Effector memory CD4-positive, alpha-beta T cell (primary cell): ENCODE measurements around the gene HIF3A.

ENCODE experiments used
- DNase-seq, 3 donors: peaks; one replicate each; pipeline ENCODE4 v3.0.0-alpha.2; 2020
- H3K27ac ChIP-seq: 2 replicates; pipeline ENCODE4 v1.7.0; 2013; ENCODE audit warnings: mild to moderate bottlenecking, low read length, moderate library complexity; ENCODE audit not compliant: insufficient read depth, poor library complexity, severe bottlenecking
- H3K27me3 ChIP-seq: replicated peaks from 2 replicates; pipeline ENCODE4 v1.7.0; 2013; ENCODE audit warnings: mild to moderate bottlenecking, low read length; ENCODE audit not compliant: insufficient read depth, control insufficient read depth, poor library complexity, severe bottlenecking
- H3K36me3 ChIP-seq: 2 replicates; pipeline ENCODE4 v1.7.0; 2013; ENCODE audit warnings: mild to moderate bottlenecking, low read length, moderate library complexity; ENCODE audit not compliant: control insufficient read depth, insufficient read depth
- H3K4me1 ChIP-seq: 2 replicates; pipeline ENCODE4 v1.7.0; 2013; ENCODE audit warnings: low read length, mild to moderate bottlenecking; ENCODE audit not compliant: control insufficient read depth, insufficient read depth, poor library complexity, severe bottlenecking
- H3K4me3 ChIP-seq: 2 replicates; pipeline ENCODE4 v1.7.0; 2013; ENCODE audit warnings: low read length, low read depth, mild to moderate bottlenecking; ENCODE audit not compliant: insufficient read depth, poor library complexity, severe bottlenecking
- H3K9me3 ChIP-seq: 2 replicates; pipeline ENCODE4 v1.7.0; 2013; ENCODE audit warnings: mild to moderate bottlenecking, low read length, moderate library complexity; ENCODE audit not compliant: control insufficient read depth

The HIF3A gene

DNA sequence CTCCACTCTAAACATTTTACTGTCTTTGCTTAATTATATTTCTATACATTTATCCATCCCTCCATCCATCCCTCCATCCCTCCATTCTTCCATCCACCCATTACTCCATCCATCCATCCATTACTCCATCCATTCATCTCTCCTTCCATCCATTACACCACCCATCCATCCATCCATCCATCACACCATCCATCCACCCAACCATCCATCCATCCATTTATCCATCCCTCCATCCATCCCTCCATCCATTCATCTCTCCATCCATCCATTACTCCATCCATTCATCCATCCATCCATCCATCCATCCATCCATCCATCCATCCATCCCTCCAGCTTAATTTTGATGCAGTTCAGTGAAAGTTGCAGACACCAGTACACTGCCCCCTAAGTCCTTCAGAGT is 5.0 kb upstream of the HIF3A start:
- H3K27ac ChIP-seq = no peak overlapping the region
- no peaks in the 10 kb centered on the region for H3K4me1 ChIP-seq

DNA sequence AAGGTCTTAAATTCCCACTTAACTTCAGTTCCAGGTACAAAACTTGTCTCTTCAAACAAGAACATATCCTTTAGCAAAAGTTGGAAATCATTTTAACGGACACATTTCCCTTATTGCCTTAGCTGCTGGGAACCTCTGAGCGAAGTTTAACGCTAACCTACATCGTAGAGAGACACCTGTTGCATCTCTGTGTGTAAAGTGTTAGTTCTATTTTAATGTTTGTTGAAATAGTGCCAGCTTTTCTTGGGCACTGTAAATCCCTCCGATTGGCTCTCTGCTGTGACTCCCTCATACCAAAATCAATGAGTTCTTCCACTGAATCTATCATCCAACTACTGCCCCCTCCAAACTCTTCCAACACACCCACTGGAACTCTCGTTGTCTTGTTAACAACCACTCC is 2.3 kb upstream of the HIF3A start:
- H3K36me3 ChIP-seq = no peaks in the 10 kb centered on the region
- no peak for DNase-seq
- H3K9me3 ChIP-seq = no peaks in the 10 kb centered on the region
- no peak overlapping the region for H3K27ac ChIP-seq
- no peaks in the 10 kb centered on the region for H3K4me1 ChIP-seq
- no peak overlapping the region for H3K4me3 ChIP-seq
- H3K27me3 ChIP-seq = peaks cover 29% of the 10 kb centered on the region

More for the DNA sequence above, 5.0 kb upstream of the HIF3A start:
- Histone ChIP-seq H3K36me3 (no peaks in the 10 kb centered on the region), H3K27me3 (peaks cover 15% of the 10 kb centered on the region), H3K9me3 (no peaks in the 10 kb centered on the region), H3K4me3 (no peak overlapping the region)
- no peak for DNase-seq

DNA sequence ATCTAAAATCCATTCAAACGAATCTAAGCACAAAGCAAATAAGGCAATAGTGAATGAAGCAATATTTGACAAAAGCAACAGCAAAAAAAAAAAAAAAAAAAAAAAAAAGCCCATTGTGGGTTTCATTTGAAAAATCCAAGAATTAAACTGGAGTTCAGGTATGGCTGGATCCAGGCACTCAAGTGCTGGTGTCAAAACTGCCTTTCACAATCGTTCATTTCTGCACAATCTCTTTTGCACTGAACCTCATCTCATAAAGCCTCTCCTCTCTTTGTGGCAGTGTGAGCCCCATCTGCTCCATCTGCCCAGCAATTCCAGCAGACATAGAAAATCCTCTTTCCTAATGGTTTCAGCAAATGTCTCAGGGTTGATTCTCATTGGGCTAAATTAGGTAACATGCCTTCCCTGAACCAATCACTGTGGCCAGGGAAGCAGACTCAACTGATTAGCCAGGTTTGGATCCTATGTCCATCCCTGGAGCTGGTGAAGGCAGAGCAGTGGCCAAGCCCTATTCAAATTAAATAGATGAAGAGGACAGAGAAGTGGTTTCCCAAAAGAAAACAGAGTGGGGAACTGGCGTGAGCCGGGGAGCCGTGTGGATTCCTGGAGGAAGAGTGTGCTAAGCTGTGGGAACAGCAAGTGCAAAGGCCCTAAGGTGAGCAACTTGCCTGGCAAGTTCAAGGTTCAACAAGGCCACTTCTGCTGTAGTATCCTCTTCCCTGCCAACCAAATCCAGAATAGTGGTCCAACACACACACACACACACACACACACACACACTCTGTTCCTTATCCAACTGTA is 1.2 kb upstream of the HIF3A start:
- H3K27me3 ChIP-seq = peaks cover 29% of the 10 kb centered on the region
- no peak overlapping the region for H3K27ac ChIP-seq
- H3K36me3 ChIP-seq = no peaks in the 10 kb centered on the region
- no peaks in the 10 kb centered on the region for H3K9me3 ChIP-seq
- no peak for DNase-seq
- H3K4me3 ChIP-seq = no peak overlapping the region
- no peaks in the 10 kb centered on the region for H3K4me1 ChIP-seq

DNA sequence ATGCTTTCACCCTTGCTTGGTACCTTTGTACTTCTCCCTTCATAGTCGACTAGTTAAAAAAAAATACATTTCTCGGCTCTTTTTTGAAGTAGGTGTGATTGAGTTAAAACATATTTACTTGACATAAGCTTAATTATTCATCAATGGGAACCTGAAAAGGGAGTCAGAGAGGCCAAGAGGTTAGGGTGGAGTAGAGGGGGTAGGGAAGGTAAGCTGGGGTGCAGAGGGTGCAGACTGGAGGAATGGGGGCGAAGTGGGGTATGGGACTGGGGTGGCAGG is 701 bp upstream of the HIF3A start:
- H3K9me3 ChIP-seq = no peaks in the 10 kb centered on the region
- no peak overlapping the region for H3K4me3 ChIP-seq
- no peaks in the 10 kb centered on the region for H3K36me3 ChIP-seq
- peaks cover 29% of the 10 kb centered on the region for H3K27me3 ChIP-seq
- no peak overlapping the region for H3K27ac ChIP-seq
- H3K4me1 ChIP-seq = no peaks in the 10 kb centered on the region
- DNase-seq = no peak

DNA sequence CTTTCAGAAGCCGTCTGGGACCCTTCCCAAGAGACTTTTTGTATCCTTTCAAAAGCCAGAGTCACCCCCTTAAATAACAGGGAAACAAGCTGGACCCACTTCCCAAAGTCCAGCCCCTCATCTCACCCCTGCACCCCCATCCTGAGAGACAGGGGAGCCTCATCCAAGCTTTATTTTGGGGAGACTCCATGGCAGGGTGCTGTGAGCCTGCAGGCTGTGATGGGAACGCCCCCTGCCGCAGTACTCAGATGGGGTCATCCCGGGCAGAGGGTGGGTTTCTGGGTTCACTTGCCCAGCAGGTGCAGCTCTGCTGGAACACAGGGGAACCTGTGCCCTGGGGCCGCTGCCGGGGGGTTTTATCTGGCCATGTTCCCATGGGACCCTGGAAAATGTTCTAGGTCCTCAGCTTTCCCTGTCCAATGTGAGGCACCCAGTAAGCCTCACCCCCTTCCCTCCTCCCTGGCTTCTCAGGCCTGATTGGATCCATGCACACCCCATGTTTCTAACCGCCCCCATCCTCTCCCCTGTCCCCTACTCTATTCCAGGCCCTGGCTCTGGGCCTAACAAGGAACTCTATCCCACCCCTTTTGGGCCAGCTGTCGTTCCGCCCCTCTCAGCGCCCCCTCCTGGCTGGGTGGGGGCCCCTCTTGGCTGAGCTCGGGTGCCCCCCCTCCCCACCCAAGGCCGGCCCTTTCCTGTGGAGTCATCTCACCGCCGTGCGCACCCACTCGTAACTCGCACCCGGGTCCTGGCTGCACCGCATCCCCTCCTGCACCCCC is 1.0 kb downstream of the HIF3A start:
- Histone ChIP-seq H3K4me1 (no peaks in the 10 kb centered on the region), H3K27me3 (peaks cover 29% of the 10 kb centered on the region), H3K4me3 (no peak overlapping the region), H3K27ac (no peak overlapping the region), H3K9me3 (no peaks in the 10 kb centered on the region), H3K36me3 (no peaks in the 10 kb centered on the region)
- DNase-seq = no peak

DNA sequence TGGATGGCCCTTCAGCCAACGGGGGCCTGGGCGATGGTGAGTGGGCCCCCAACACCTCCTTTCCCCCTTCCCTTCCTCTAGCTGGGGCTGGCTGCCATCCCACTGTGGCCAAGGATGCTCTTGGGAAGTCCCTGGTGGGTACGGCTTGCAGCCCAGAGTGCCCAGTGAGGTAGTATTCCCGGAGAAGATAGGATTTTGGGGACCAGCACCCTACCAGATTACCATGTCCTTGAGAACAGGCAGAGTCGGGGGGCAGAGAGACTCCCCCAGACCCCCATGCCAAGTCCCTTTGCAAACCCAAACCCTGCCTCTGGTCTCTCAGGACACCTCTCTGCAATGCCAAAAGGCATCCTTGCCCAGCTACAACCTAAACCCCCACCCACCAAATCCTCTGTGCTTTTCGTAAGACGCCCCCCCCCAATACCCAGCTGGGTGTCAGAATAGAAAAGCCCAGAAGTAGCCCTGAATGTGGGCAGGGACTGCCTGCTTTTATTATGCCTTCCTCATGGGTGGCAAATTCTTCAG is 1.7 kb downstream of the HIF3A start:
- Histone ChIP-seq H3K9me3 (no peaks in the 10 kb centered on the region), H3K4me1 (no peaks in the 10 kb centered on the region), H3K36me3 (no peaks in the 10 kb centered on the region), H3K4me3 (no peak overlapping the region), H3K27ac (no peak overlapping the region), H3K27me3 (peaks cover 29% of the 10 kb centered on the region)
- DNase-seq = no peak

DNA sequence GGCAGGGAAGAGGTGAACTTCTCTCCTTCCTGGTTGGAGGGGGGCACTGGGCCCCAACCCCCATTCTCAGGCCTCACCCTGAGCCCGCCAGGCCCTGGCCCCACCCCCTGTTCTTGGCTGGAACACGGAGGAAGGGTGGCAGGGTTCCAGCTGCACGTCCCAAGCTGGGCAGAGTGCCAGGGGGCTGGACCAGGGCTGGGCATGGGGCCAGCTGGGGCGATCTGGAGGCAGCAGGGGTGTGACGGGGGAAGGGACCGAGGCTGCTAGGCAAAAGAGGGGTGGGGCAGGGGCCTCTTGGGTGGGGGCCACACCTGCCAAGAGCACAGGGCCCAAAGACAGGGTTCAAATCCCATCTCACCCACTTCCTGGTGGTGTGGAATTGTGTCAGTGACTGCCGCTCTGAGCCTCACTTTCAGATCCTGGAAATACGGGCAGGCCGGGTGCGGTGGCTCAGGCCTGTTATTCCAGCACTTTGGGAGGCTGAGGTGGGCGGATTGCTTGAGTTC is 2.2 kb downstream of the HIF3A start:
- H3K36me3 ChIP-seq = no peaks in the 10 kb centered on the region
- H3K4me3 ChIP-seq = no peak overlapping the region
- DNase-seq = no peak
- H3K27ac ChIP-seq = no peak overlapping the region
- no peaks in the 10 kb centered on the region for H3K9me3 ChIP-seq
- H3K4me1 ChIP-seq = no peaks in the 10 kb centered on the region
- peaks cover 29% of the 10 kb centered on the region for H3K27me3 ChIP-seq

DNA sequence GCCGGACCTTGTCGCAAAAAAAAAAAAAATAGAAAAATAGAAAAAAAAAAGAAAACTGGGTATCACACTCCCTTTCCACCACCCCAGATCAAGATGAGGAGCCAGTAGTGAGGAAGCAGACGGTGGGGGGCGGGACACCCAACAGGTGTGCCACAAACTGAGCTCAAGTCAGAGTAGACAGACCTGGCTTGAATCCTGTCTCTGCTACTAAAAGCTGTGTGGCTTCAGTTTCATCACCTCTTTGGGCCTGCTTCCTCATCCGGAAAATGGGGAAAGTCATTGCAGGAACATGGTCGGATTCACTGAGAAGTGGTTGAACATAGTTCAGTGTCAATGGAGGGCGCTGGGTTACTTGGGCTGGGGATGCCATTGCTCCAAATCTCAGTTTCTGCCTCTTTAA is 2.9 kb downstream of the HIF3A start:
- no peaks in the 10 kb centered on the region for H3K36me3 ChIP-seq
- peaks cover 25% of the 10 kb centered on the region for H3K27me3 ChIP-seq
- no peak for DNase-seq
- H3K27ac ChIP-seq = no peak overlapping the region
- H3K4me1 ChIP-seq = no peaks in the 10 kb centered on the region
- H3K4me3 ChIP-seq = no peak overlapping the region
- H3K9me3 ChIP-seq = no peaks in the 10 kb centered on the region

DNA sequence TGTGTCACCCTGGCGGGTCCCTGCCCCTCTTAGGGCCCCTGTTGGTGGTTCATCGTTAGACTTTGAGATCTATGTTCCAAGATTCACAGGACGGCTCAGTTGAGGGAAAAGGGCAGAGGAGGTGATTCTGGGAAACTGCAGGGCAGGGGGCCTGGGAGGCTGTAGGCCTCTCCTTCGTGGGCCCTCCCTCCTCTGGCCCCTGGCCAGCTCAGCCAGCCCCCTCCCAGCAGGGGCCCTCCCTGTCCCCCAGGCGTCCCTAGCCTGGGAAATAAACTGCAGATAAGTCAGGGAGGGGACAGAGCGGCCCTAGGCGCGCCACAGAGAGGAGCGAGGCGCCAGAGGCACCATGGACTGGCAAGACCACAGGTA is 6.5 kb downstream of the HIF3A start:
- Histone ChIP-seq H3K36me3 (no peaks in the 10 kb centered on the region), H3K27me3 (peaks cover under 1% of the 10 kb centered on the region), H3K27ac (no peak overlapping the region), H3K4me1 (no peaks in the 10 kb centered on the region), H3K9me3 (no peaks in the 10 kb centered on the region), H3K4me3 (no peak overlapping the region)
- no peak for DNase-seq
